HG03457 (cell line): ENCODE data around the gene PRTFDC1.

ENCODE experiments used
- ATAC-seq: cut with Tn5 transposase; IDR thresholded peaks from one replicate; pipeline ENCODE4 v1.9.1; 2021; ENCODE audit warnings: moderate number of reproducible peaks; ENCODE audit not compliant: unreplicated experiment

The PRTFDC1 gene

GRCh38 chr10:24804956-24805355, 147.4 kb downstream of the PRTFDC1 start:
- ATAC-seq, result no peak

GRCh38 chr10:24804392-24804791, 148.0 kb downstream of the PRTFDC1 start:
- no peak for ATAC-seq

GRCh38 chr10:24802378-24802777, 150.0 kb downstream of the PRTFDC1 start:
- no peak for ATAC-seq

GRCh38 chr10:24800861-24801260, 151.5 kb downstream of the PRTFDC1 start:
- ATAC-seq, result no peak
